Thyroid gland (tissue), 4 donors: ENCODE measurements around the gene TMEM270. TPM values are rescaled to one million over a fixed set of nuclear protein-coding genes. Genes with fewer than 3 reads are reported as not detected.
A peak's percentile ranks its signal among the peaks of the same experiment; 100 is the strongest.

Experiments
- DNase-seq, 2 donors: peaks; one replicate each; pipeline ENCODE4 v3.0.0-alpha.2; 2019
- H3K27ac ChIP-seq, 3 donors: fragments of 200-600 bp; sonication (generic); 1 replicate in 2 of 3; 2 replicates in 1 of 3; pipeline ENCODE4 v1.5.1; 2016 to 2019; ENCODE audit warnings: mild to moderate bottlenecking in 1 of 3, moderate library complexity in 1 of 3
- H3K27me3 ChIP-seq: fragments of 200-600 bp; sonication (generic); one replicate; pipeline ENCODE4 v1.5.1; 2019
- H3K36me3 ChIP-seq, 2 donors: fragments of 200-600 bp; sonication (generic); one replicate each; pipeline ENCODE4 v1.5.1; 2016 to 2019
- H3K4me1 ChIP-seq, 2 donors: fragments of 200-600 bp; sonication (generic); one replicate each; pipeline ENCODE4 v1.5.1; 2017 to 2019
- H3K4me3 ChIP-seq, 3 donors: fragments of 200-600 bp; sonication (generic); replicated peaks in 1 of 3; 1 replicate in 2 of 3; 2 replicates in 1 of 3; pipeline ENCODE4 v1.5.1; 2016; ENCODE audit warnings: mild to moderate bottlenecking in 1 of 3
- H3K9me3 ChIP-seq: fragments of 200-600 bp; sonication (generic); one replicate; pipeline ENCODE4 v1.5.1; 2017
- POLR2A ChIP-seq, 2 donors: fragments of 450-650 bp; IDR thresholded peaks; one replicate each; pipeline ENCODE4 v1.6.1; 2017; ENCODE audit warnings: antibody characterized with exemption in 2 of 2, mild to moderate bottlenecking in 2 of 2, moderate library complexity in 1 of 2
- WGBS, 2 donors: methylation state at CpG; one replicate each; pipeline ENCODE4 v1.1.5; 2017; 5-methylcytosine and 5-hydroxymethylcytosine counted together
- intact Hi-C: fragments of 100-400 bp; cut with DNase I; formaldehyde crosslinking; loops from one replicate; pipeline ENCODE4 v1.15.1; 2023
- total RNA-seq, 4 donors: library from RNA; depleted of rRNA; stranded (reverse); fragments of >200 nt; gene quantifications; one replicate each; pipeline ENCODE4 v1.2.3, GENCODE V29; 2016
- TF ChIP-seq, protein P1 (sequence below), 6 experiments: fragments of 200-600 bp in 3 of 6; fragments of 450-650 bp in 3 of 6; sonication (generic) in 3 of 6; IDR thresholded peaks; one replicate each; pipeline ENCODE4 v1.5.1; 2016 to 2019; ENCODE audit warnings: antibody characterized with exemption in 6 of 6, mild to moderate bottlenecking in 2 of 6, inconsistent platforms in 1 of 6, moderate library complexity in 1 of 6

Gene TMEM270, protein sequence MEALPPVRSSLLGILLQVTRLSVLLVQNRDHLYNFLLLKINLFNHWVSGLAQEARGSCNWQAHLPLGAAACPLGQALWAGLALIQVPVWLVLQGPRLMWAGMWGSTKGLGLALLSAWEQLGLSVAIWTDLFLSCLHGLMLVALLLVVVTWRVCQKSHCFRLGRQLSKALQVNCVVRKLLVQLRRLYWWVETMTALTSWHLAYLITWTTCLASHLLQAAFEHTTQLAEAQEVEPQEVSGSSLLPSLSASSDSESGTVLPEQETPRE
- total RNA-seq: not detected

DNA sequence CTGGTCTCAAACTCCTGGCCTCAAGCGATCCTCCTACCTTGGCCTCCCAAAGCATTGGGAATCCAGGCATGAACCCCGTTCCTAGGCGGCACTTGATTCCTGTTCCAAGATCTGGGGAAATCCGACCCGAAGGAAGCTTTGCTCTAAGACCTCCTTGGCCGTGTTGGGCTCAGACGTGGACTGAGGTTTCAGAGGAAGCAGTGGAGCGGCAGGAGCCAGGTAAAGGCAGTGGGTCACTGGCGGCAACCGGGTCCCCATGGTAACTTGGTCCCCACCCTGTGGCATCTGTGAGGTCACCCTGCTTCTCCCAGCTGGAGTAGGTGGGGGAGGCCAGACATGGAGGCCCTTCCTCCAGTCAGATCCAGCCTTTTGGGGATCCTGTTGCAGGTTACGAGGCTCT is at the start of gene TMEM270:
TSS of gene TMEM270 (plus strand) at position 301 of the 400 bp plus-strand sequence. CDS start at position 337, 36 bp downstream.
- intact Hi-C loops: loop anchor here (10.0 kb wide), 2 partner anchors 344 to 544 kb away; no protein-coding TSS in a partner anchor
- 86 to 87% methylated on average over 11 of the region's 11 CpGs for WGBS, 2 donors
- H3K27ac ChIP-seq: no peak within 1 kb of the TSS
- no peaks in the 10 kb centered on the region for H3K27me3 ChIP-seq
- no peaks in the 10 kb centered on the region for H3K4me1 ChIP-seq
- no peak for TF ChIP-seq POLR2A (IDR thresholded peaks at IDR 0.05)
- TF ChIP-seq, protein P1, sequence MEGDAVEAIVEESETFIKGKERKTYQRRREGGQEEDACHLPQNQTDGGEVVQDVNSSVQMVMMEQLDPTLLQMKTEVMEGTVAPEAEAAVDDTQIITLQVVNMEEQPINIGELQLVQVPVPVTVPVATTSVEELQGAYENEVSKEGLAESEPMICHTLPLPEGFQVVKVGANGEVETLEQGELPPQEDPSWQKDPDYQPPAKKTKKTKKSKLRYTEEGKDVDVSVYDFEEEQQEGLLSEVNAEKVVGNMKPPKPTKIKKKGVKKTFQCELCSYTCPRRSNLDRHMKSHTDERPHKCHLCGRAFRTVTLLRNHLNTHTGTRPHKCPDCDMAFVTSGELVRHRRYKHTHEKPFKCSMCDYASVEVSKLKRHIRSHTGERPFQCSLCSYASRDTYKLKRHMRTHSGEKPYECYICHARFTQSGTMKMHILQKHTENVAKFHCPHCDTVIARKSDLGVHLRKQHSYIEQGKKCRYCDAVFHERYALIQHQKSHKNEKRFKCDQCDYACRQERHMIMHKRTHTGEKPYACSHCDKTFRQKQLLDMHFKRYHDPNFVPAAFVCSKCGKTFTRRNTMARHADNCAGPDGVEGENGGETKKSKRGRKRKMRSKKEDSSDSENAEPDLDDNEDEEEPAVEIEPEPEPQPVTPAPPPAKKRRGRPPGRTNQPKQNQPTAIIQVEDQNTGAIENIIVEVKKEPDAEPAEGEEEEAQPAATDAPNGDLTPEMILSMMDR (IDR thresholded peaks at IDR 0.05): no peak
- DNase-seq: no peak
- H3K9me3 ChIP-seq: no peaks in the 10 kb centered on the region
- no peak within 1 kb of the TSS for H3K4me3 ChIP-seq
- H3K36me3 ChIP-seq: no peaks in the 10 kb centered on the region

DNA sequence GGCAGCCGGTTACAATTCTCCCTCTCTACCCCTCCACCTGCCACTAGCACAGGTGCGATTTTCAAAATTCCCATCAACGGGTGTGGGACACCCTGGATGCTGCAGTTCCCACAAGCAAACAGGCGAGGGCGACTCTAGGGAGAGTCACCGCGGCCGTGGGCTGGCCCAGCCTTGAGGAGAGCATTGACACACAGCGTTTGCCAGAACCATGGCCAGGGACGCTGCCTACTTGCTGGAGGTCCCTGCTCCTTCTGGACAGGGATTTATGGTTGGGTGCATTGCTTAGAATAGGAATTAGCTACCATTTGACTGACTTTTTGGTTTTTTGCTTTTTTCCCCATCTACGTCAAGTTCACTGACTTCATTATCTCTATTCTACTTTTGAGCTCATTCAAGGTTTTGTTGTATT is 49.2 kb upstream of the TMEM270 start:
- Histone ChIP-seq H3K36me3 (no peaks in the 10 kb centered on the region), H3K9me3 (no peaks in the 10 kb centered on the region), H3K4me3 (no peak overlapping the region), H3K4me1 (peaks cover 0 to 23% of the 10 kb centered on the region in 2 donors), H3K27me3 (no peaks in the 10 kb centered on the region), H3K27ac (no peak overlapping the region)
- peak; percentile 72 to 82 for DNase-seq
- intact Hi-C loops: loop anchor here (2.0 kb wide), 1 partner anchor 43 kb away; no protein-coding TSS in a partner anchor
- TF ChIP-seq POLR2A (IDR thresholded peaks at IDR 0.05): no peak
- TF ChIP-seq, protein P1 (IDR thresholded peaks at IDR 0.05): peak; percentile 56 to 87 (median 79)
- 15 to 22% methylated on average over 11 of the region's 11 CpGs for WGBS, 2 donors

DNA sequence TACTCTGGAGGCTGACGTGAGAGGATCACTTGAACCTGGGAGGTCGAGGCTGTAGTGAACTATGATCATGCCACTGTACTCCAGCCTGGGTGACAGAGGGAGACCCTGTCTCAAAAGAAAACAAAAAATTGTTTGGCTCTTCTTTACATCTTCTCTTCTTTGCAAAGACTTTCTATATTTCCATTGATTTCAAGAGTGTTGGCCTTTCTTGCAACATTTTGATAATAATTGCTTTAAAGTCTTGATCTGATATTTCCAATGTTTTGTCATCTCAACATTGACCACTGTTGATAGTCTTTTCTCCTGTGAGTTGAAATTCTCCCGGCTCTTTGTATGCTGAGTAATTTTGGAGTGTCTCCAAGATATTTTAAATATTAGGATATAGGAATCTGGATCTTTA is 48.0 kb upstream of the TMEM270 start:
- Histone ChIP-seq H3K36me3 (no peaks in the 10 kb centered on the region), H3K27me3 (no peaks in the 10 kb centered on the region), H3K27ac (no peak overlapping the region), H3K9me3 (no peaks in the 10 kb centered on the region), H3K4me3 (no peak overlapping the region), H3K4me1 (peaks cover 3 to 26% of the 10 kb centered on the region in 2 donors)
- TF ChIP-seq POLR2A (IDR thresholded peaks at IDR 0.05): no peak
- TF ChIP-seq, protein P1 (IDR thresholded peaks at IDR 0.05): no peak
- intact Hi-C loops: no loop called here
- DNase-seq: no peak
- 85 to 94% methylated on average over 3 of the region's 3 CpGs for WGBS, 2 donors

DNA sequence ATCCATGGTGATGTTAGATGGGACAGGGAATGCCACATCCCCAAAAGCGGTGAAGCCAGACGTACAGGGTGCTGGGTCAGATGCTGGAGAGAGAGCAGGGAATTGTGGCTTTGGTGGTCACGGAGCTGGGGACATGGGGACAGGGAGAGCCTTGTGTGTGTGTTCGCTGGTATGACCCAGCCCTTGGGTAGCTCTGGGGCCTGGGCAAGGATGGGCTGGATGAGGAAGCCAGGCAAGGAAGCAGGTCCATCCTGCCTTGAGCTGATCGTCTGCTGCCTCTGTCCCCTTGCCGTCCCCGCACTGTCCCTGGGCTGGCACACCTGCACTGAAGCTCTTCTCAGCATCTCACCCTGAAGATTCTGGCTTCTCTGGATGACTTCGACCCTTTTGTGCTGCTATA is 45.5 kb upstream of the TMEM270 start:
- H3K4me3 ChIP-seq: no peak overlapping the region
- H3K27me3 ChIP-seq: no peaks in the 10 kb centered on the region
- 87 to 88% methylated on average over 8 of the region's 8 CpGs for WGBS, 2 donors
- no peaks in the 10 kb centered on the region for H3K36me3 ChIP-seq
- no peak for DNase-seq
- intact Hi-C loops: no loop called here
- no peak overlapping the region for H3K27ac ChIP-seq
- TF ChIP-seq, protein P1 (IDR thresholded peaks at IDR 0.05): no peak
- no peak for TF ChIP-seq POLR2A (IDR thresholded peaks at IDR 0.05)
- no peaks in the 10 kb centered on the region for H3K9me3 ChIP-seq
- H3K4me1 ChIP-seq: peaks cover 7 to 22% of the 10 kb centered on the region in 2 donors

DNA sequence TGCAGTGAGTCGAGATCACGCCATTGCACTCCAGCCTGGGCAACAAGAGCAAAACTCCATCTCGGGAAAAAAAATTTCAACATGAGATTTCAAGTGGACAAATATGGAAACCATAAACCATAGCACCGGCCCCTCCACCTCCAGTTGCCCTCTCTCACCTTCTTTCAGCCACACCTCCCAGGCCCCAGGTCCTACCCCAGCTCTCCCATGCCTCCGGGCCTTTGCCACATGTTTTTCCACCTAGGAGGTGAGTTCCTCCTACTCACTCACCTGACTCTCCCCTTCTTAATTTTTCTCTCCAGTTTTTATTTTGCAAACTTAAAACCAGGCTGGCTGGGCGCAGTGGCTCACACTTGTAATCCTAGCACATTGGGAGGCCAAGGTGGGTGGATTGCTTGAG is 43.8 kb upstream of the TMEM270 start:
- H3K4me3 ChIP-seq: no peak overlapping the region
- no peaks in the 10 kb centered on the region for H3K27me3 ChIP-seq
- intact Hi-C loops: no loop called here
- H3K36me3 ChIP-seq: no peaks in the 10 kb centered on the region
- TF ChIP-seq, protein P1 (IDR thresholded peaks at IDR 0.05): no peak
- no peak for TF ChIP-seq POLR2A (IDR thresholded peaks at IDR 0.05)
- DNase-seq: no peak
- WGBS, 2 donors: 90 to 96% methylated on average over 6 of the region's 6 CpGs
- no peak overlapping the region for H3K27ac ChIP-seq
- no peaks in the 10 kb centered on the region for H3K9me3 ChIP-seq
- peaks cover 10 to 30% of the 10 kb centered on the region in 2 donors for H3K4me1 ChIP-seq
